NCI-H748 treated with DMSO at 0.1 percent for 48 hours (cell line): Measurements from ENCODE around the gene ASCC2.
"Not testable (repeated sequence)": the region's sequence is repeated elsewhere in the genome, so short reads cannot be mapped to it uniquely, and the experiment has no call there.

ENCODE experiments used
- DNase-seq: peaks from one replicate; lab custom pipeline; 2025; lab: John Stamatoyannopoulos, UW

The ASCC2 gene

DNA sequence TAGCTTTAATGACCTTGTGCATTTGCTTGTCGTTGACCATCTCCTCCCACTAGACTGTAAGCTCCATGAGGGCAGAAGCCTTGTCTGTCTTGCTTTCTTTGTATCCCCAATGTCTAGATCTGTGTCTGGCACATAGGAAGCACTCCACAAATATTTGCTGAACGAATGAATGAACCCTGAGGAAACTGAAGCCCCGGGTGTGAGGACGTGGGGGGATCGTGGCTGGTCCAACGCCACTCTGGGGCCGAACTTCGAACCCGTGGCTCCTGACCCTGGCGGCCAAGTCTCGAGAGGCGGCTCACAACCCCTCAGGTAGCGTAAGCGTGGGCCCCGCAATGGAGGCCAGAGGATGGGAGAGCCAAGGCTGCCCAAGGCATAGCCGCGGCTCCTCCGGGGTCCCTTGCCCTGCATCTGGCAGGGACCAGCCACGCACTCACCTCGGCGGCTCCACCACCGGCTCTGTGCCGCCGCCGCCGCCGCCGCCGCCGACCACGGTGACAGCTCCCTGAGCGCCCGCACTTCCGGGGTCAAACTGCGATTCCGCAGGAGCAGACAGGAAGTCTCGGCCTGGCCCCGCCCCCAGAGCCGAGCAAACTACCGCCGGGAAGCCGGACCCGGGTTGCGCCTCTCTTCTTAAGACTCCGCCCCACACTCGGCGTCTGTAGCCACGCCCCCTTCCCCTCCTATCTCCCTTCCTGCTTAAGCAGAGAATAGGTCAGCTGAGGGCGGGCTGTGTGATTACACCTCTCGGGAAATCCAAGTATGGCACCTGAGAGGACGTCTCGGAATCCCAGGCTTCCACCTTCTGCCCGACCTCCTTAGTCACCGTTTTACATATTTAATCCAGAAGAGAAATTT is at the start of gene ASCC2:
TSS of gene ASCC2 (minus strand) at position 534 of the 858 bp plus-strand sequence. CDS start 5,949 bp downstream, outside the sequence.
- DNase-seq, result peak; percentile 85

DNA sequence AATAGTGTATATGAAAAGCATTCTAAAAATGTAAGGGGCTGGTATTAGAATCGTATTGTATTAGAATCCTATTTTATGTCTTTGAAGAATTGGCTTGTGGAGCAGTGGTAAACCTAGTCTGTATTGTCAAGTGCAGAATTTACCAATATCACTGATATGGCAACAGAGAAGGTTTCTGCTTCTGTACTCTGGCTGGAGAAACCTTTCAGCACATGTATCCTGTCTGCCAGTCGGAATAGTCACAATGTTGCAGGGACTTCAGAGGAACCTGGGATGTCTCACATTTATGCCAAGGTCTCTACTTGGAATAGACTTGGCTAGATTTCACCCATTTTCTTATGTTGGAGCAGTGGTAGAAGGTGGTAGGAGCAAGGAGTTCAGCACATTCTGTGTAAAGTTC is 49.3 kb upstream of the ASCC2 start:
- no peak for DNase-seq

DNA sequence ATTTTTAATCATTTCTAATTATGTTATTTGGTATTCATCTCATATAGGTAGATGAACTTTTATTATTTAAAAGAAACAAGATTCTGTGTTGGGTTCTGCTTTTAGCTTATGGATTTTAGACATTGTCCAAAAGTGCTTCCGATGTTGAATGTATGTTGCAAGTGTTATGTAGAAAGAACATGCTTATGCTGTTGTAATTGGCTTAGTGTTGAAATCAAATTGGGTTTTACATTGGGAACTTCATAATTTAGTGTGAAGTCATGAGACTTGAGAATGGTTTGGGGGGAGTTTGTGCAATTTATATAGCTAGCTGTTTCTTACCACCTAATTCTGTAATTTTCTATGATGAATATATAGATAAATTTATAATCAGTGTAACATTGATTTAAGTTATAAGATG is 48.5 kb upstream of the ASCC2 start:
- no peak for DNase-seq

DNA sequence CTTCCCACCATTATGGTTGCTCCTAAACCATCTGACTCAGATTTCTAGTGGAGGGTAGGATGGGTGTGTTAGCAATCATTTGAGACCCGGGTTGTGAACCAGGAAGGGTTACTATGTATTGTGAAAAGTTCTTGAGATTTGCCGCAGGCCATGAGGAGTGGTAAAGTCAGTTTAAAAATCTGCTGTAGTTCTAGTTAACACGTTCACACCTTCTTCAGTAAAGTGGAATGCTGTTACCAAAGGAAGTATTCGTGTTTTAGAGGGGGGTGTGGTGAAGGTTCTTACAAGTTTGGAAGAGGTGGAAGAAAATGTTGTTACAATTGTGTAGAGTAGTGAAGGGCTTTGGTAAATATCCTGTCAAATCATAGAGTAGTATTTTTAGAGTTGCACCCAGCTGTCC is 47.5 kb upstream of the ASCC2 start:
- DNase-seq, result no peak

DNA sequence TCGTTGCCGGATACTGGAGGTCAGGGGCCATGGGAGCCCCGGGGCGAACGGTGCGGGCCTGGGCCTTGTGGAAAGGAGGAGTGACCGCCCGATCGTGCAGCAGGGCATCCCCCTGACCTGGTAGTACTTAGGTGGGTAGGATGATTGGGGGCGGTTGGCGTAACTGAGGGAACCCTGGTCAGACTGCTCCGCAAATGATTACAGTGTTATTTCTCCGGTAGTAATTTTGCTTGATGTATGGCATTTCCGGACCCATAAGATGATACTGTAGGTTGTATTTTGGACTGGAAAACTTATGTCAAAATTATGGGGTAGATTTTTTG is 45.7 kb upstream of the ASCC2 start:
- no peak for DNase-seq

GRCh38 chr22:29883045-29883774 is 45.1 kb upstream of the ASCC2 start, which contains the start of gene MTMR3:
TSS of gene MTMR3 (plus strand) at chr22:29883174. CDS start at chr22:29971060, 87,886 bp downstream.
- DNase-seq, result peak; percentile 39

- DNase-seq, result no peak
These were observed 44.6 kb upstream of the ASCC2 start for GRCh38 chr22:29882716-29883044.

DNA sequence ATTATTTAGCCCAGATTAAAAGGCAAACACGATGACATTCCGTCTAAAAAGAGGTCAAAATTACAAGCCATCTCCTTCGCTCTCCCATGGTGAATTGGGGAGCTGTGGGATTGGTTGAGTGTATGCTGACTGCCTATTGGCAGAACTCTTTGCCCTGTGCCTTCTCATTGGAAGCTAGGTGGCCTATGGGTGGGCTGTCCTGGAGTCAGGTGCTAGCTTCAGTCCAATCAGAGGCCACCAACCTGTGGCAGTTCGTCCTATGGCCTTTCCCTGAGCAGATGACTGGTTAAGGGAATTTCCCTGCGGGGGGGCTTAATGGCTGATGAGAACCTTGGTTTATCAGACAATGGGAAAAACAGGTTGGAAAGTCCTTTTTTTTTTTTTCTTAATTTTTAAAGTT is 41.7 kb upstream of the ASCC2 start:
- no peak for DNase-seq

- no peak for DNase-seq
These were observed 39.5 kb upstream of the ASCC2 start for GRCh38 chr22:29877620-29878019.

DNA sequence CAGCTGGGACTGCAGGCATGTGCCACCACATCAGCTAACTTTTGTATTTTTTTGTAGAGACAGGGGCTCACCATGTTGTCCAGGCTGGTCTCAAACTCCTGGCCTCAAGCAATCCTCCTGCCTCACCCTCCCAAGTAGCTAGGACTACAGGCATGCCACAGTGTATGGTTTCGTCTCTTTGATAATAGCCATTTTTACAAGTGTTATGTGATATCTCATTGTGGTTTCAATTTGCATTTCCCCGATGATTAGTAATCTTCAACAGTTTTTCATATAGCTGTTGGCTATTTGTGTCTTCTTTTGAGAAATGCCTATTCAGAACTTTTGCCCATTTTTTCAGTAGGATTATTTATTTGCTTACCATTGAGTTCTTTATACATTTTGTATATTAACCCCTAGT is 35.9 kb upstream of the ASCC2 start:
- DNase-seq, result no peak

DNA sequence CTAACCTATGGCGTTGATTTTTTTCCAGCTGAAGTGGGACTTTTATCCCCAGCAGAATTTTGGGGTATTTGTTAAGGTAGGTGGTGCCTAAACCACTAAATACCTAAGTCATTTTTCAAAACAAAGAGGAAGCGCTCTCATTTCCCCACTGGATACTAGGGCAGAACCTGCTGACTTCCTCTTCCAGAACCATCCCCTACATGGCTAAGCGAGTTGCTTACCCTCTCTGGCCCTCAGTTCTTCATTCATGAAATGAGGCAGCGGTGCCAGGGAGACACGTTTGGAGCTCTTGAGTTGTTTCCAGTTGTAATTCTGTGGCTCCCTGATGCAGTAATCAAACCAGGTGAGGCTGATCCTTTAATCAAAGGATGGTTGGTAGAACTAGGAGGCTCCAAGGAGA is 34.9 kb upstream of the ASCC2 start:
- no peak for DNase-seq

DNA sequence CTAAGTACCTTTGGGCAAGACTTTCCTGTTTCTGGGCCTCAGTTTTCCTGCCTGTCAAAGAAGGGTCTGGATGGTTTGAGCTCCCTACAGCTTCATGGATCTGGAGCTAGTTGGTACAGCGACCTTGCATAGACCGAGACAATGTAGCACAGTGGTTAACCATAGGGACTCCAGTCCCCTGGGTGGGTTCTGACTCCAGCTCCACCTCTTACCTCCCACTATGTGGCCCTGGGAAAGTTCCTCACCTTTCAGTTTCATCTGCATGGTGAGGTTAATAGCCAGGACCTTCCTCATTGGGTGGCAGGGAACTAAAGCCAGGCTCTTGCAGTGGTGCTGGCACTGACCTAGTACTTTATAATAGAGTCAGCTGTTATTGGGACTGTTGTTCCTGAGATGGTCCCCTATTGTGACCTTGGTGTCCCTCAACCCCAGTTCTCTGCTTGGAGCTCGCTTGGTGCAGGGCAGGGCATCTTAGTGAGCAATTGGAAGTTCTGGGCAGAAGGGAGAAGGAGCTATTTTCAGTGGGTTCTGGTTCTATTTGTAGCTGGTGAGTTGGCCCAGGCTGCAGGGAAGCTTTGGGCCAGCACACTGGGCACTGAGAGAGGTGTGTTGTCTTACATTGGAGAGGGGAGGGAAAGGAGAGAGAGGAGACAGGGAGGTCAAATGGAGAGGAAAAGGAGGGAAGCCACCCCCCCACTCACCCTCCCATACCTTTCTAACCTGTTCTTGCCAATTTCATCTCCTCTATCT is 34.2 kb upstream of the ASCC2 start:
- no peak for DNase-seq

GRCh38 chr22:29871684-29872083 is 33.6 kb upstream of the ASCC2 start:
- no peak for DNase-seq

DNA sequence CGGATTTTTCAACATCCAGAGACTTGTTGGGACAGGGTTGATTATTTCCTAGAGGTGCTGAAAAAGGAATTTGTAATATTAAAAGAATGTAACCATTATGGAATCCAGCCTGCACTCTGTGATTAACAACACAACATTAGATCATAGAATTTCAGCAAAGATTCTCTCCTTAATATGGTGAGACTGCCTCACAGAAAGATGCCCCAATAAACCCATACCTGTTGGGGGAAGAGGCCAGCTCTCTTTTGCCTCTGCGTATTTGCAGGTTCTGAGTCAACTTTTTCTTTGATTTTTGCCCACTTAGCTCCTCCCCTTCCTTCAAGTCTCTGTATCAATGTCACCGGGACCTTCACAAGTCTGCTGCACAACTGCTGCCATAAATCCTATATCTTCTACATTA is 32.5 kb upstream of the ASCC2 start:
- no peak for DNase-seq

DNA sequence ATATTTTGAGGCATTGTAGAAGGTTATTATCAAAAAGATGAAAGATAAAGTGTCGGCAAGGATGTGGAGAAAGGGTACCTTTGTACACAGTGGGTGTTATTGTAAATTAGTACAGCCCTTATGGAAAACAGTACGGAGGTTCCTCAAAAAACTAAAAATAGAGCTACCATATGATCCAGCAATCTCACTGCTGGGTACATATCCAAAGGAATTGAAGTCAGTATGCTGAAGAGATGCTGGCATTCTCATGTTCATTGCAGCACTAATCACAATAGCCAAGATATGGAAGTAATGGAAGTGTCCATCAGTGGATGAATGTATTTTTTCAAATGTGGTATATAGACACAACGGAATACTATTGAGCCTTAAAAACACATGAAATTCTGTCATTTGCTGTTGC is 29.8 kb upstream of the ASCC2 start:
- no peak for DNase-seq

DNA sequence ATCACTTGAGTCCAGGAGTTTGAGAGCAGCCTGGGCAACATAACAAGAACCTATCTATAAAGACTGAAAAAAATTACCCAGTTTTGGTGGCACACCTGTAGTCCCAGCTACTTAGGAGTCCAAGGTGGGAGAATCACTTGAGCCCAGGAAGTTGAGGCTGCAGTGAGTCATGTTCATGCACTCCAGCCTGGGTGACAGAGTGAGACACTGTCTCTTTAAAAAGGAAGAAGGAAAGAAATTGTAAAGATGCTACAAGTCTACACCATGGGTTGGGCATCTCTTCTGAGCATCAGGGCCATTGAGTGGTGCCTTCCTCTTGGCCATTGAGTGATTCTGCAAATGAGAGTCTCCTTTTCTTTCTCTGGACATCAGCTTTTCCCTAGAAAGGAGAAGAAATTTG is 29.2 kb upstream of the ASCC2 start:
- DNase-seq, result no peak

- DNase-seq, result not testable (repeated sequence)
These were observed 27.5 kb upstream of the ASCC2 start for GRCh38 chr22:29865572-29865971.

DNA sequence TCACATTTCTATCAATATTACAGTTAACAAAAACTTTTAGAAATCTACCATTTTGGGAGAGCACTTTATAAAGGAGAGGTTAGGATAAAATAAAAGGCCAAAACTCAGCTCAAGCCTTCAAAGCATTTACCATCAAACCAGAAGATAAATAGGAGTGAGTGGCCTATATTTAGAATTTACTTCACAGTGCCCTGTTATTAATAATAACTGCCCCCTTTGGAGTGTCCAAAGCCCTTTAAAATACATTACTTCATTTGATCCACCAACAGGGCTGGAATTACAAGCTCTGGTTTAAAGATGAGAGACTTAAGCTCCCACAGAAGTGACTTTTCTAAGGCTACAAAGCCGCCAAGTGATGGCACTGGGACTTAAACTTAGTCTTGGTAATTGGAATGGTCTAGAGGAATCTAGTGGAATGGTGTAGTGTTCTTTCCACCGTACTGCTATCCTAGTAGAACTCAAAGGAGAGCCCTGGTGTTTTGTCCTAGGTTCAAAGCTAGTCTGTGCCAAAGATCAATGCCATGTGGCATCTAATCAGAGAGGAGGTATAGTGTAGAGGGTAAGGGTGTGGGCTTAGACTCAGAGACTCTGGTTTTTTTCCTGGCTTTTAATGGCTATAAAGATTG is 23.7 kb upstream of the ASCC2 start:
- DNase-seq, result no peak

- no peak for DNase-seq
These were observed 22.1 kb upstream of the ASCC2 start for GRCh38 chr22:29860006-29860766.

DNA sequence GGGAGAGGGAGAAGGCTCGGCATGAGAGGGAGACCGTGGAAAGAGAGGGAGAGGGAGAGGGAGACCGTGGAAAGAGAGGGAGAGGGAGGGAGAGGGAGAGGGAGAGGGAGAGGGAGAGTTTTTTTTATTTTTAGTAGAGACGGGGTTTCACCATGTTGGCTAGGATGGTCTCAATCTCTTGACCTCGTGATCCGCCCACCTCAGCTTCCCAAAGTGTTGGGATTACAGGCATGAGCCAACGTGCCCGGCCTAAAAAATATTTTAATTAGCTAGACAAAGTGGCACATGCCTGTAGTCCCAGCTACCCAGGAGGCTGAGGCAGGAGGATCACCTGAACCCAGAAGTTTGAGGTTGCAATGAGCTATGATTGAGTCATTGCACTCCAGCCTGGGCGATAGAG is 21.0 kb upstream of the ASCC2 start:
- DNase-seq, result not testable (repeated sequence)

- DNase-seq, result no peak
These were observed 18.4 kb upstream of the ASCC2 start for GRCh38 chr22:29856496-29856895.
